Measurements from ENCODE around the gene REEP3.
A peak's percentile ranks its signal among the peaks of the same experiment; 100 is the strongest.

REEP3 gene

GRCh38 chr10:63611078-63611477 is 89.9 kb downstream of the REEP3 start:
- no peaks in the 10 kb centered on the region for H3K79me2 ChIP-seq (ENCODE audit: insufficient read depth, low read length)
- no peak for TF ChIP-seq EZH2 (IDR thresholded peaks at IDR 0.05; ENCODE audit: borderline replicate concordance, low read length)
- TF ChIP-seq, protein P1, sequence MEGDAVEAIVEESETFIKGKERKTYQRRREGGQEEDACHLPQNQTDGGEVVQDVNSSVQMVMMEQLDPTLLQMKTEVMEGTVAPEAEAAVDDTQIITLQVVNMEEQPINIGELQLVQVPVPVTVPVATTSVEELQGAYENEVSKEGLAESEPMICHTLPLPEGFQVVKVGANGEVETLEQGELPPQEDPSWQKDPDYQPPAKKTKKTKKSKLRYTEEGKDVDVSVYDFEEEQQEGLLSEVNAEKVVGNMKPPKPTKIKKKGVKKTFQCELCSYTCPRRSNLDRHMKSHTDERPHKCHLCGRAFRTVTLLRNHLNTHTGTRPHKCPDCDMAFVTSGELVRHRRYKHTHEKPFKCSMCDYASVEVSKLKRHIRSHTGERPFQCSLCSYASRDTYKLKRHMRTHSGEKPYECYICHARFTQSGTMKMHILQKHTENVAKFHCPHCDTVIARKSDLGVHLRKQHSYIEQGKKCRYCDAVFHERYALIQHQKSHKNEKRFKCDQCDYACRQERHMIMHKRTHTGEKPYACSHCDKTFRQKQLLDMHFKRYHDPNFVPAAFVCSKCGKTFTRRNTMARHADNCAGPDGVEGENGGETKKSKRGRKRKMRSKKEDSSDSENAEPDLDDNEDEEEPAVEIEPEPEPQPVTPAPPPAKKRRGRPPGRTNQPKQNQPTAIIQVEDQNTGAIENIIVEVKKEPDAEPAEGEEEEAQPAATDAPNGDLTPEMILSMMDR (IDR thresholded peaks at IDR 0.05; ENCODE audit: low read length): no peak
- no peaks in the 10 kb centered on the region for H3K9me3 ChIP-seq (ENCODE audit: low read length)
- peaks cover 33% of the 10 kb centered on the region for H3K4me1 ChIP-seq (ENCODE audit: insufficient read depth, low read length, severe bottlenecking)
- H3K9ac ChIP-seq (ENCODE audit: low read length): no peak overlapping the region
- no peak overlapping the region for H3K27ac ChIP-seq (ENCODE audit: low read depth, low read length, poor library complexity, severe bottlenecking)
- no peaks in the 10 kb centered on the region; the same call in 1 of the 2 replicates for H3F3A ChIP-seq (ENCODE audit: insufficient read depth, low read length)
- H3K27me3 ChIP-seq (ENCODE audit: insufficient read depth, low read length): no peaks in the 10 kb centered on the region
- H3K9me2 ChIP-seq (ENCODE audit: low read depth, low read length): no peaks in the 10 kb centered on the region
- no peaks in the 10 kb centered on the region for H3K36me3 ChIP-seq (ENCODE audit: insufficient read depth, low read length)
- no peaks in the 10 kb centered on the region for H4K20me1 ChIP-seq (ENCODE audit: insufficient read depth, low read length)
- H2AFZ ChIP-seq (ENCODE audit: low read length): no peak overlapping the region
- H3K4me2 ChIP-seq (ENCODE audit: low read length): no peak overlapping the region
- no peak overlapping the region for H3K4me3 ChIP-seq (ENCODE audit: low read depth, low read length, poor library complexity, severe bottlenecking)

GRCh38 chr10:63614371-63614891 is 93.2 kb downstream of the REEP3 start:
- no peaks in the 10 kb centered on the region for H3K27me3 ChIP-seq (ENCODE audit: insufficient read depth, low read length)
- H3K4me2 ChIP-seq (ENCODE audit: low read length): no peak overlapping the region
- no peak overlapping the region for H3K9ac ChIP-seq (ENCODE audit: low read length)
- peak overlapping the region; percentile 38 for H3K27ac ChIP-seq (ENCODE audit: low read depth, low read length, poor library complexity, severe bottlenecking)
- 0 out of 2 replicates have a peak, but pooled peaks cover 7% of the 10 kb centered on the region for H3K36me3 ChIP-seq (ENCODE audit: insufficient read depth, low read length)
- TF ChIP-seq, protein P1 (IDR thresholded peaks at IDR 0.05; ENCODE audit: low read length): no peak
- no peak for TF ChIP-seq EZH2 (IDR thresholded peaks at IDR 0.05; ENCODE audit: borderline replicate concordance, low read length)
- no peaks in the 10 kb centered on the region for H3K79me2 ChIP-seq (ENCODE audit: insufficient read depth, low read length)
- H4K20me1 ChIP-seq (ENCODE audit: insufficient read depth, low read length): no peaks in the 10 kb centered on the region
- no peaks in the 10 kb centered on the region for H3K9me2 ChIP-seq (ENCODE audit: low read depth, low read length)
- H3K9me3 ChIP-seq (ENCODE audit: low read length): no peaks in the 10 kb centered on the region
- no peaks in the 10 kb centered on the region; the same call in 1 of the 2 replicates for H3F3A ChIP-seq (ENCODE audit: insufficient read depth, low read length)
- H3K4me3 ChIP-seq (ENCODE audit: low read depth, low read length, poor library complexity, severe bottlenecking): no peak overlapping the region
- H2AFZ ChIP-seq (ENCODE audit: low read length): no peak overlapping the region
- H3K4me1 ChIP-seq (ENCODE audit: insufficient read depth, low read length, severe bottlenecking): peaks cover 20% of the 10 kb centered on the region

GRCh38 chr10:63618552-63618951 is 97.4 kb downstream of the REEP3 start:
- peaks cover 13% of the 10 kb centered on the region for H3K4me1 ChIP-seq (ENCODE audit: insufficient read depth, low read length, severe bottlenecking)
- no peak overlapping the region for H3K27ac ChIP-seq (ENCODE audit: low read depth, low read length, poor library complexity, severe bottlenecking)

More at GRCh38 chr10:63618552-63618951, 97.4 kb downstream of the REEP3 start:
- no peaks in the 10 kb centered on the region for H3K9me3 ChIP-seq (ENCODE audit: low read length)
- H3K4me2 ChIP-seq (ENCODE audit: low read length): no peak overlapping the region
- TF ChIP-seq EZH2 (IDR thresholded peaks at IDR 0.05; ENCODE audit: borderline replicate concordance, low read length): no peak
- TF ChIP-seq, protein P1 (IDR thresholded peaks at IDR 0.05; ENCODE audit: low read length): no peak
- no peaks in the 10 kb centered on the region for H3K27me3 ChIP-seq (ENCODE audit: insufficient read depth, low read length)
- 0 out of 2 replicates have a peak, but pooled peaks cover 9% of the 10 kb centered on the region for H3K36me3 ChIP-seq (ENCODE audit: insufficient read depth, low read length)
- H3K4me3 ChIP-seq (ENCODE audit: low read depth, low read length, poor library complexity, severe bottlenecking): no peak overlapping the region
- no peaks in the 10 kb centered on the region for H3F3A ChIP-seq (ENCODE audit: insufficient read depth, low read length)
- no peak overlapping the region for H3K9ac ChIP-seq (ENCODE audit: low read length)
- H3K79me2 ChIP-seq (ENCODE audit: insufficient read depth, low read length): no peaks in the 10 kb centered on the region
- no peak overlapping the region for H2AFZ ChIP-seq (ENCODE audit: low read length)
- no peaks in the 10 kb centered on the region for H4K20me1 ChIP-seq (ENCODE audit: insufficient read depth, low read length)
- H3K9me2 ChIP-seq (ENCODE audit: low read depth, low read length): no peaks in the 10 kb centered on the region
